ENCODE measurements around the gene GLO1. TPM values are rescaled to one million over a fixed set of nuclear protein-coding genes. Genes with fewer than 3 reads are reported as not detected.

GLO1 gene
- total and polyA plus RNA-seq, 2 experiments from 2014 or later = 137 to 170 TPM

GRCh38 chr6:38673397-38674165, 29.4 kb downstream of the GLO1 start:
- Histone ChIP-seq H4K20me1 (ENCODE audit: insufficient read depth, poor library complexity, severe bottlenecking) (no peaks in the 10 kb centered on the region), H3K27ac (no peak overlapping the region), H3K4me1 (ENCODE audit: insufficient read depth) (no peaks in the 10 kb centered on the region), H3K4me2 (no peak overlapping the region), H3K79me2 (no peaks in the 10 kb centered on the region), H3K36me3 (replicated peaks; ENCODE audit: insufficient read depth, low read depth) (peaks cover 6% of the 10 kb centered on the region), H3K27me3 (no peaks in the 10 kb centered on the region), H3K4me3 (no peak overlapping the region), H2AFZ (no peak overlapping the region), H3K9me2 (replicated peaks; ENCODE audit: insufficient read depth) (no peaks in the 10 kb centered on the region), H3K9me3 (ENCODE audit: low read depth) (no peaks in the 10 kb centered on the region)
- 66% methylated on average over 9 of the region's 9 CpGs for WGBS (ENCODE audit: low lambda C conversion rate, missing lambda C conversion rate)
- TF ChIP-seq EZH2phosphoT487 (IDR thresholded peaks at IDR 0.05; ENCODE audit: low read depth, severe bottlenecking, unreplicated experiment) = no peak
- no peak for TF ChIP-seq CTCF (IDR thresholded peaks at IDR 0.05; ENCODE audit: poor library complexity)
- TF ChIP-seq EZH2 (IDR thresholded peaks at IDR 0.05; ENCODE audit: borderline replicate concordance) = no peak
- DNase-seq (ENCODE audit: low spot score) = no peak

GRCh38 chr6:38671885-38672467, 31.0 kb downstream of the GLO1 start:
- DNase-seq (ENCODE audit: low spot score) = peak; percentile 78
- Histone ChIP-seq H3K36me3 (replicated peaks; ENCODE audit: insufficient read depth, low read depth) (peaks cover 6% of the 10 kb centered on the region), H3K79me2 (no peaks in the 10 kb centered on the region), H3K9me2 (replicated peaks; ENCODE audit: insufficient read depth) (no peaks in the 10 kb centered on the region), H2AFZ (no peak overlapping the region), H3K27me3 (no peaks in the 10 kb centered on the region), H3K9me3 (ENCODE audit: low read depth) (no peaks in the 10 kb centered on the region), H3K4me3 (no peak overlapping the region), H3K4me1 (ENCODE audit: insufficient read depth) (no peaks in the 10 kb centered on the region), H3K4me2 (no peak overlapping the region), H4K20me1 (ENCODE audit: insufficient read depth, poor library complexity, severe bottlenecking) (no peaks in the 10 kb centered on the region), H3K27ac (no peak overlapping the region)
- WGBS (ENCODE audit: low lambda C conversion rate, missing lambda C conversion rate) = 5% methylated on average over 2 of the region's 2 CpGs
- TF ChIP-seq CTCF (IDR thresholded peaks at IDR 0.05; ENCODE audit: poor library complexity) (peak; percentile 76), EZH2 (IDR thresholded peaks at IDR 0.05; ENCODE audit: borderline replicate concordance) (no peak), EZH2phosphoT487 (IDR thresholded peaks at IDR 0.05; ENCODE audit: low read depth, severe bottlenecking, unreplicated experiment) (no peak)

- WGBS (ENCODE audit: low lambda C conversion rate, missing lambda C conversion rate) = 95% methylated on average over 3 of the region's 3 CpGs
- no peaks in the 10 kb centered on the region for H3K79me2 ChIP-seq
Measured at GRCh38 chr6:38658418-38659167, 44.4 kb downstream of the GLO1 start.

More at GRCh38 chr6:38658418-38659167, 44.4 kb downstream of the GLO1 start:
- H4K20me1 ChIP-seq (ENCODE audit: insufficient read depth, poor library complexity, severe bottlenecking) = no peaks in the 10 kb centered on the region
- H2AFZ ChIP-seq = no peak overlapping the region
- H3K9me3 ChIP-seq (ENCODE audit: low read depth) = no peaks in the 10 kb centered on the region
- H3K27me3 ChIP-seq = no peaks in the 10 kb centered on the region
- H3K4me2 ChIP-seq = no peak overlapping the region
- no peaks in the 10 kb centered on the region for H3K9me2 ChIP-seq (replicated peaks; ENCODE audit: insufficient read depth)
- TF ChIP-seq EZH2phosphoT487 (IDR thresholded peaks at IDR 0.05; ENCODE audit: low read depth, severe bottlenecking, unreplicated experiment) (no peak), CTCF (IDR thresholded peaks at IDR 0.05; ENCODE audit: poor library complexity) (no peak), EZH2 (IDR thresholded peaks at IDR 0.05; ENCODE audit: borderline replicate concordance) (no peak)
- no peak overlapping the region for H3K4me3 ChIP-seq
- no peak for DNase-seq (ENCODE audit: low spot score)
- no peaks in the 10 kb centered on the region for H3K36me3 ChIP-seq (replicated peaks; ENCODE audit: insufficient read depth, low read depth)
- no peak overlapping the region for H3K27ac ChIP-seq
- H3K4me1 ChIP-seq (ENCODE audit: insufficient read depth) = no peaks in the 10 kb centered on the region
